DOHH2 (cell line): ENCODE measurements around the gene TRIM40.
"Not testable (repeated sequence)": the region's sequence is repeated elsewhere in the genome, so short reads cannot be mapped to it uniquely, and the experiment has no call there.

Experiments used
- H3F3A ChIP-seq: fragments of 200-600 bp; sonication (generic), shearing (Covaris generic); 2 replicates; pipeline ENCODE4 v1.6.0; 2016; ENCODE audit warnings: antibody characterized with exemption, mild to moderate bottlenecking; ENCODE audit not compliant: control insufficient read depth, insufficient read depth
- H3K27ac ChIP-seq: fragments of 200-600 bp; sonication (generic); 2 replicates; pipeline ENCODE4 v1.5.1; 2014; ENCODE audit warnings: low read depth, mild to moderate bottlenecking, low read length, moderate library complexity
- H3K27me3 ChIP-seq: fragments of 200-600 bp; sonication (generic); 2 replicates; pipeline ENCODE4 v1.6.1; 2014; ENCODE audit warnings: mild to moderate bottlenecking, low read length, mixed read lengths; ENCODE audit not compliant: control insufficient read depth
- H3K36me3 ChIP-seq: fragments of 200-600 bp; sonication (generic); 2 replicates; pipeline ENCODE4 v1.6.1; 2014; ENCODE audit warnings: mild to moderate bottlenecking, low read length, moderate library complexity, mixed read lengths; ENCODE audit not compliant: control insufficient read depth
- H3K4me1 ChIP-seq: fragments of 200-600 bp; sonication (generic); 2 replicates; pipeline ENCODE4 v1.6.1; 2014; ENCODE audit warnings: mild to moderate bottlenecking, low read length, mixed read lengths; ENCODE audit not compliant: control insufficient read depth
- H3K4me2 ChIP-seq: fragments of 200-600 bp; sonication (generic); 2 replicates; pipeline ENCODE4 v1.6.0; 2014; ENCODE audit warnings: mild to moderate bottlenecking, low read length, moderate library complexity
- H3K4me3 ChIP-seq: fragments of 200-600 bp; sonication (generic); 2 replicates; pipeline ENCODE4 v1.5.1; 2014; ENCODE audit warnings: mild to moderate bottlenecking, low read length, mixed read lengths
- H3K79me2 ChIP-seq: fragments of 200-600 bp; sonication (generic); 2 replicates; pipeline ENCODE4 v1.6.1; 2014; ENCODE audit warnings: mild to moderate bottlenecking, low read length, mixed read lengths; ENCODE audit not compliant: control insufficient read depth
- H3K9me2 ChIP-seq: fragments of 200-600 bp; sonication (generic); replicated peaks from 2 replicates; pipeline ENCODE4 v1.6.1; 2014; ENCODE audit warnings: mild to moderate bottlenecking, low read length, mixed read lengths; ENCODE audit not compliant: control insufficient read depth
- H3K9me3 ChIP-seq: fragments of 200-600 bp; sonication (generic); 2 replicates; pipeline ENCODE4 v1.6.1; 2014; ENCODE audit warnings: antibody characterized with exemption, low read length, mixed read lengths; ENCODE audit not compliant: control insufficient read depth, insufficient read depth
- H4K20me1 ChIP-seq: fragments of 200-600 bp; sonication (generic); 2 replicates; pipeline ENCODE4 v1.6.0; 2014; ENCODE audit warnings: low read depth, mild to moderate bottlenecking, antibody characterized with exemption, low read length, moderate library complexity; ENCODE audit not compliant: control insufficient read depth, insufficient read depth
- EZH2phosphoT487 ChIP-seq: fragments of 200-600 bp; sonication (generic); IDR thresholded peaks from 2 replicates; pipeline ENCODE4 v1.6.1; 2017; ENCODE audit warnings: borderline replicate concordance, mild to moderate bottlenecking, antibody characterized with exemption, low read length, moderate library complexity, mixed read lengths
- TF ChIP-seq, protein P1 (sequence below): fragments of 200-600 bp; sonication (generic); IDR thresholded peaks from one replicate; pipeline ENCODE4 v1.5.1; 2014; ENCODE audit warnings: antibody characterized with exemption, mild to moderate bottlenecking, low read depth, low read length; ENCODE audit not compliant: poor library complexity, severe bottlenecking

Gene TRIM40

GRCh38 chr6:30164714-30165113 lies 28.8 kb downstream of the TRIM40 start:
- H3K4me1 ChIP-seq: no peaks in the 10 kb centered on the region
- no peak overlapping the region for H3K27ac ChIP-seq
- H3K9me3 ChIP-seq: no peaks in the 10 kb centered on the region
- H3K27me3 ChIP-seq: peaks cover 30% of the 10 kb centered on the region
- H3K36me3 ChIP-seq: no peaks in the 10 kb centered on the region
- no peaks in the 10 kb centered on the region for H3K79me2 ChIP-seq
- no peaks in the 10 kb centered on the region for H3K9me2 ChIP-seq
- no peaks in the 10 kb centered on the region for H4K20me1 ChIP-seq
- TF ChIP-seq, protein P1, sequence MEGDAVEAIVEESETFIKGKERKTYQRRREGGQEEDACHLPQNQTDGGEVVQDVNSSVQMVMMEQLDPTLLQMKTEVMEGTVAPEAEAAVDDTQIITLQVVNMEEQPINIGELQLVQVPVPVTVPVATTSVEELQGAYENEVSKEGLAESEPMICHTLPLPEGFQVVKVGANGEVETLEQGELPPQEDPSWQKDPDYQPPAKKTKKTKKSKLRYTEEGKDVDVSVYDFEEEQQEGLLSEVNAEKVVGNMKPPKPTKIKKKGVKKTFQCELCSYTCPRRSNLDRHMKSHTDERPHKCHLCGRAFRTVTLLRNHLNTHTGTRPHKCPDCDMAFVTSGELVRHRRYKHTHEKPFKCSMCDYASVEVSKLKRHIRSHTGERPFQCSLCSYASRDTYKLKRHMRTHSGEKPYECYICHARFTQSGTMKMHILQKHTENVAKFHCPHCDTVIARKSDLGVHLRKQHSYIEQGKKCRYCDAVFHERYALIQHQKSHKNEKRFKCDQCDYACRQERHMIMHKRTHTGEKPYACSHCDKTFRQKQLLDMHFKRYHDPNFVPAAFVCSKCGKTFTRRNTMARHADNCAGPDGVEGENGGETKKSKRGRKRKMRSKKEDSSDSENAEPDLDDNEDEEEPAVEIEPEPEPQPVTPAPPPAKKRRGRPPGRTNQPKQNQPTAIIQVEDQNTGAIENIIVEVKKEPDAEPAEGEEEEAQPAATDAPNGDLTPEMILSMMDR: no peak
- TF ChIP-seq EZH2phosphoT487: no peak
- H3F3A ChIP-seq: no peaks in the 10 kb centered on the region
- no peak overlapping the region for H3K4me3 ChIP-seq
- no peak overlapping the region for H3K4me2 ChIP-seq

GRCh38 chr6:30165238-30165637 lies 29.3 kb downstream of the TRIM40 start:
- not testable (repeated sequence) for H3F3A ChIP-seq, H3K4me2 ChIP-seq, H3K27ac ChIP-seq, H3K9me3 ChIP-seq, H3K4me1 ChIP-seq, H3K4me3 ChIP-seq, H3K36me3 ChIP-seq, H4K20me1 ChIP-seq, H3K9me2 ChIP-seq, H3K79me2 ChIP-seq
- peaks cover 32% of the 10 kb centered on the region for H3K27me3 ChIP-seq

DNA sequence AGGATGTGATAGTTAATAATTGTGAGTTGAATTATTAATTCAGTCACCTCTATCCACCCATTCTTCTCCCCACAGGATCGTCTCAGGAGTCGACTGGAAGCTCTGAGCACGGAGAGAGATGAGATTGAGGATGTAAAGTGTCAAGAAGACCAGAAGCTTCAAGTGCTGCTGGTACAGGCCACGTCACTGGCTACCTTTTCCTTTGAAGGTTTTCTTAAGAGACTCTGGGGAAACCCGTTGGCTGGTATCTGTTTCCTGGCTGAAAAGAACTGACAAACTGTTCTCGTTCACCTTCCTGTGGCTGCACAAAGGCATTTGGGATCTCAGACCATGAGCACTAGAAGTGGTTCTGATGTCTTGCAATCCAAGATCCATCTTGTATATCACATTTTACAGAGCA lies 31.2 kb downstream of the TRIM40 start:
- no peak overlapping the region for H3K27ac ChIP-seq
- H3K4me1 ChIP-seq: no peaks in the 10 kb centered on the region
- H3K79me2 ChIP-seq: no peaks in the 10 kb centered on the region
- TF ChIP-seq EZH2phosphoT487: no peak
- TF ChIP-seq, protein P1: no peak
- no peak overlapping the region for H3K4me3 ChIP-seq
- no peaks in the 10 kb centered on the region for H3K36me3 ChIP-seq
- no peaks in the 10 kb centered on the region for H3F3A ChIP-seq
- H3K4me2 ChIP-seq: no peak overlapping the region
- no peaks in the 10 kb centered on the region for H3K9me2 ChIP-seq
- H3K9me3 ChIP-seq: no peaks in the 10 kb centered on the region
- H3K27me3 ChIP-seq: peaks cover 46% of the 10 kb centered on the region
- no peaks in the 10 kb centered on the region; the same call in 1 of the 2 replicates for H4K20me1 ChIP-seq

DNA sequence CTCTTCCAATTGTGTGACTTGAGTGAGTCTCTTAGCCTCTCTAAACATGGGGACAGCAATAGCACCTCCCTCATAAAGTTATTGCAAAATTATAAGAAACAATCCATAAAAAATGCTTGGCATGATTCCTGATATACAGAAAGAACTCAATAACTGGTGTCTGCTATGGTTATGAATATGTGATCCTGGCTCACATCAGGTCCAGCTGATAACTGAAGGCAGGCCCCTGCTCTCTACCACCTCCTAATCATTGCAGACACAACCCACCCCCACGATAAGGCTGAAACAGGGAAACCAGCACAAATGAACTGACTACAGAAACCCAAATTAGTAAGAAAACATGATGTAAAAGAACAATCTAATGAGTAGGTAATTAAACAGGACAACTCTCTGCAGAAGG lies 32.8 kb downstream of the TRIM40 start:
- Histone ChIP-seq H3K79me2 (no peaks in the 10 kb centered on the region), H4K20me1 (no peaks in the 10 kb centered on the region; the same call in 1 of the 2 replicates), H3K9me2 (no peaks in the 10 kb centered on the region), H3K27me3 (peaks cover 46% of the 10 kb centered on the region), H3K36me3 (no peaks in the 10 kb centered on the region), H3K27ac (no peak overlapping the region), H3K9me3 (no peaks in the 10 kb centered on the region), H3K4me3 (no peak overlapping the region), H3K4me2 (no peak overlapping the region), H3K4me1 (no peaks in the 10 kb centered on the region), H3F3A (no peaks in the 10 kb centered on the region)
- TF ChIP-seq, protein P1: no peak
